ENCODE results near the gene LEKR1. TPM values are rescaled to one million over a fixed set of nuclear protein-coding genes. Genes with fewer than 3 reads are reported as not detected.
"Not testable (repeated sequence)": the region's sequence is repeated elsewhere in the genome, so short reads cannot be mapped to it uniquely, and the experiment has no call there.

LEKR1 gene
- total RNA-seq, 1 donor from 2014 or later = 2.3 TPM

DNA sequence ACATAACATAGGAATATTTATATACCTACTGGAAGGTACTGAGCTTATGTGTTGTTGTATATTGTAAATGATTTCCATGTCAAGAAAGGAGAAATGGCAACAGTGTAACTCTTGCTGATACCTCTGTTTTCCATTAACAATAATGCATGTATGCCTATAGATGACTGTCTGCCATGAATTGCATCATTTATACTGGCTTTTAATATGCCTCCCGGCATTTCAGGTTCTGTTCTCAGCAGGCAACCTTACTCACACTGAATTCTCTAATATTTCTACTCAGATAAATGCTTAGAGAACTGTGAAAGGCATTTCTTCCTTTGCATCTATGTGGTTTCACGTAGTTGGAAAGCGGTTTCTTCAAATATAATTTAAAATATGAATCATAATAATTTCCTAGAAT lies 41.8 kb downstream of the LEKR1 start:
- no peak for DNase-seq (ENCODE audit: low read depth)
- Histone ChIP-seq H3K27me3 (ENCODE audit: control insufficient read depth, insufficient read depth, low read length) (no peaks in the 10 kb centered on the region), H3K36me3 (ENCODE audit: control insufficient read depth, insufficient read depth, low read length) (no peaks in the 10 kb centered on the region), H3K4me3 (ENCODE audit: low read depth, low read length) (no peak overlapping the region)
- TF ChIP-seq, protein P1, sequence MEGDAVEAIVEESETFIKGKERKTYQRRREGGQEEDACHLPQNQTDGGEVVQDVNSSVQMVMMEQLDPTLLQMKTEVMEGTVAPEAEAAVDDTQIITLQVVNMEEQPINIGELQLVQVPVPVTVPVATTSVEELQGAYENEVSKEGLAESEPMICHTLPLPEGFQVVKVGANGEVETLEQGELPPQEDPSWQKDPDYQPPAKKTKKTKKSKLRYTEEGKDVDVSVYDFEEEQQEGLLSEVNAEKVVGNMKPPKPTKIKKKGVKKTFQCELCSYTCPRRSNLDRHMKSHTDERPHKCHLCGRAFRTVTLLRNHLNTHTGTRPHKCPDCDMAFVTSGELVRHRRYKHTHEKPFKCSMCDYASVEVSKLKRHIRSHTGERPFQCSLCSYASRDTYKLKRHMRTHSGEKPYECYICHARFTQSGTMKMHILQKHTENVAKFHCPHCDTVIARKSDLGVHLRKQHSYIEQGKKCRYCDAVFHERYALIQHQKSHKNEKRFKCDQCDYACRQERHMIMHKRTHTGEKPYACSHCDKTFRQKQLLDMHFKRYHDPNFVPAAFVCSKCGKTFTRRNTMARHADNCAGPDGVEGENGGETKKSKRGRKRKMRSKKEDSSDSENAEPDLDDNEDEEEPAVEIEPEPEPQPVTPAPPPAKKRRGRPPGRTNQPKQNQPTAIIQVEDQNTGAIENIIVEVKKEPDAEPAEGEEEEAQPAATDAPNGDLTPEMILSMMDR (IDR thresholded peaks at IDR 0.05; ENCODE audit: insufficient read depth, low read length, poor library complexity, severe bottlenecking) = no peak

DNA sequence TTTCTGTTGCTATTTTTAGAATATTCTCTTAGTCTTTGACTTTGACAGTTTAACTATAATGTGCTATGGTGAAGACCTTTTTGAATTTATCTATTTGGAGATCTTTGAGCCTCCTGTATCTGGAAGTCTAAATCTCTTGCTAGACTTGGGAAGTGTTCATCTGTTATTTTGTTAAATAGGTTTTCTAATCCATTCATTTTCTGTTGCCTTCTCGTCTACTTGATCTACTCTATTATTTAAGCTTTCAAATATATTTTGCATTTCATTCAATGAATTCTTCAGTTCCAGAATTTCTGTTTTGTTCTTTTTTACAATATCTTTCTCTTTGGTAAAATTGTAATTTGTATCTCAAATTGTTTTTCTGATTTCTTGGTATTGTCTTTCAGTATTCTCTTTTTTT lies 47.8 kb downstream of the LEKR1 start:
- DNase-seq (ENCODE audit: low read depth) = no peak
- no peaks in the 10 kb centered on the region for H3K27me3 ChIP-seq (ENCODE audit: control insufficient read depth, insufficient read depth, low read length)
- no peak overlapping the region for H3K4me3 ChIP-seq (ENCODE audit: low read depth, low read length)
- TF ChIP-seq, protein P1 (IDR thresholded peaks at IDR 0.05; ENCODE audit: insufficient read depth, low read length, poor library complexity, severe bottlenecking) = no peak
- H3K36me3 ChIP-seq (ENCODE audit: control insufficient read depth, insufficient read depth, low read length) = no peaks in the 10 kb centered on the region

DNA sequence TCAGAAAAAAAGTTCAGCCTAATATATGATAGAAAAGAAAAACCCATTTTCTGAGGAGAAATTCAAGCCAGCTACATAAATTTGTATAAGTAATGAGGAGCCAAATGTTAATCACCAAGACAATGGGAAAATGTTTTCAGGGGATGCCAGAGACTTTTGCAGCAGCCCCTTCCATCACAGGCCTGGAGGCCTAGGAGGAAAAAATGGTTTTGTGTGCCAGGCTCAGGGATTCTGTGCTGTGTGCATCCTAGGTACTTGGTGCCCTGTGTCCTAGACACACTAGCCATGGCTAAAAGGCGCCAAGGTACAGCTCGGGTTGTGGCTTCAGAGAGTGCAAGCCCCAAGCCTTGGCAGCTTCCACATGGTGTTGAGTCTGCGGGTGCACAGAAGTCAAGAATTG lies 53.3 kb downstream of the LEKR1 start:
- H3K4me3 ChIP-seq (ENCODE audit: low read depth, low read length); H3K36me3 ChIP-seq (ENCODE audit: control insufficient read depth, insufficient read depth, low read length); H3K27me3 ChIP-seq (ENCODE audit: control insufficient read depth, insufficient read depth, low read length); DNase-seq (ENCODE audit: low read depth): not testable (repeated sequence)

DNA sequence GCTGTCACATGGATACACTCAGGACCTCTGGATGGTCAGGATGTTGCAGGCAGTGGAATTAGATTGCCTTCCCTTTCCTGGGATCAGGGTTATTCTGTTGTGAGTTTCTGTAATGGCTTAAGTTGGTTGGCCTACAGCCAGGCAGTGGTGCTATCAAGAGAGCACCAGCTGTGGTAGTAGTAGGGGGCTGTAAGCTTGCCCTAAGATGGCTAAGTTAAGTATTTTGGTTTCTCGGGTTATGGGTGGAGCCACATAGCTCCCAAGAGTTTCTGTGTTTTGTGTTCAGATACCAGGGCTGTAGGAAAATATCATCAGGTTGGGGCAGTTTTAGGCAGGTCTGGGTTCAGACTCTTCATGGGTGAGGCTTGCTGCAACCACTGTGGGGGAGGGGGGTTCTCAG lies 59.6 kb downstream of the LEKR1 start:
- Histone ChIP-seq H3K4me3 (ENCODE audit: low read depth, low read length) (no peak overlapping the region), H3K36me3 (ENCODE audit: control insufficient read depth, insufficient read depth, low read length) (no peaks in the 10 kb centered on the region), H3K27me3 (ENCODE audit: control insufficient read depth, insufficient read depth, low read length) (no peaks in the 10 kb centered on the region)
- DNase-seq (ENCODE audit: low read depth) = no peak
- TF ChIP-seq, protein P1 (IDR thresholded peaks at IDR 0.05; ENCODE audit: insufficient read depth, low read length, poor library complexity, severe bottlenecking) = no peak

DNA sequence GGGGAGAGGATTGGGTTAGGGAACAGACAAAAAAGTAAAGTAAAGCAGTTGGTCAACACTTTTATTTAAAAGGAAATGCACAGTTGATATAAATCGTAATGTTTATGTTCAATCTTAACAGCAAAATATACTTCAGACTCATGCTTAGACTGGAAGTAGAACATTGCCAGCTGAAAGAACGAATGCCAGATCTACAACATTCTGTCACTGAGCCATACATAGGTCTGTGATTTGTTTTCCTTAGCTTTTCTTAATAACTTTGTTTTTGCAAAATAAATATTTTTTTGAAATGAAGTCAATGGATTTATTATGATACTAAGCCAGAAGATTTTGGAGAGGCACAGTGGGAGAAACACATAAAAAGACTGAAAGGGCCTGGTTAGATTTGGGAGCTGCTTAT lies 62.0 kb downstream of the LEKR1 start:
- H3K27me3 ChIP-seq (ENCODE audit: control insufficient read depth, insufficient read depth, low read length) = no peaks in the 10 kb centered on the region
- no peak for DNase-seq (ENCODE audit: low read depth)
- H3K4me3 ChIP-seq (ENCODE audit: low read depth, low read length) = no peak overlapping the region
- TF ChIP-seq, protein P1 (IDR thresholded peaks at IDR 0.05; ENCODE audit: insufficient read depth, low read length, poor library complexity, severe bottlenecking) = no peak
- H3K36me3 ChIP-seq (ENCODE audit: control insufficient read depth, insufficient read depth, low read length) = no peaks in the 10 kb centered on the region

DNA sequence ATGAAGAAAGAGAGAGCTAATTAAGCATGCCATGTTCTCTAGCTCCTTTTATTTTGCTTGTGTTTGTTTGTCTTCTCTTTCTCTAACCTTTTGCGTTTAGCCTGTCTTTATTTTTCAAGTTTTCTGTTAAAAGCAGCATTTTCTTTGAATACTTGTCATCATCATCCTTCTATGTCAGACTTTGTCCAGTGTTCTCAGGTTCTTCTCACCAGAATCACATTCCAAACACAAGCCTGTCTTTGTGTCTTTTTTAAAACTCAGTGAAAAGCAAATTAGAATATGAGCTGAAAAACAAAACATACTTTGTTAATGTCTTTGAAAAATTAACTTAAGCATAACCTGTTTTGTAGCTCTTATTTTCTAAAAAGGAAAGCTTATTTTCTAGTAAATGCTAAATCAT lies 62.4 kb downstream of the LEKR1 start:
- no peaks in the 10 kb centered on the region for H3K27me3 ChIP-seq (ENCODE audit: control insufficient read depth, insufficient read depth, low read length)
- no peak for DNase-seq (ENCODE audit: low read depth)
- no peak overlapping the region for H3K4me3 ChIP-seq (ENCODE audit: low read depth, low read length)
- H3K36me3 ChIP-seq (ENCODE audit: control insufficient read depth, insufficient read depth, low read length) = no peaks in the 10 kb centered on the region
- TF ChIP-seq, protein P1 (IDR thresholded peaks at IDR 0.05; ENCODE audit: insufficient read depth, low read length, poor library complexity, severe bottlenecking) = no peak
